ENCODE results near the gene TAC4. TPM values are rescaled to one million over a fixed set of nuclear protein-coding genes. Genes with fewer than 3 reads are reported as not detected.

TAC4 gene
- not detected in 5 replicates for total RNA-seq (2022; extraction: Qiagen RNA extraction; ENCODE audit: low read depth)

GRCh38 chr17:49848019-49848473 is at the start of gene TAC4:
TAC4 (minus strand) TSS chr17:49848069; CDS start chr17:49848017, 52 bp downstream.

GRCh38 chr17:49788478-49789242 is 59.2 kb downstream of the TAC4 start, which contains the start of gene KAT7:
KAT7 (plus strand) TSS chr17:49788681; CDS start chr17:49788835, 154 bp downstream.

Other genes starting within 250 kb of the TAC4 start
- 38.1 to 44.1 TPM (median 40.3 TPM) in 5 replicates for gene SPOP, start 170.0 kb downstream of the TAC4 start, total RNA-seq (2022; extraction: Qiagen RNA extraction; ENCODE audit: low read depth)
- 82.4 to 108 TPM (median 99.5 TPM) in 5 replicates for gene SLC35B1, start 140.1 kb downstream of the TAC4 start, total RNA-seq (2022; extraction: Qiagen RNA extraction; ENCODE audit: low read depth)
- 0.94 to 1.4 TPM (median 1.0 TPM) in 5 replicates for gene FAM117A, start 83.9 kb downstream of the TAC4 start, total RNA-seq (2022; extraction: Qiagen RNA extraction; ENCODE audit: low read depth)
- 28.4 to 32.8 TPM (median 29.6 TPM) in 5 replicates for gene KAT7, start 59.4 kb downstream of the TAC4 start, total RNA-seq (2022; extraction: Qiagen RNA extraction; ENCODE audit: low read depth)
- 1.4 to 3.2 TPM (median 2.6 TPM) in 5 replicates for gene DLX4, start 121.1 kb upstream of the TAC4 start, total RNA-seq (2022; extraction: Qiagen RNA extraction; ENCODE audit: low read depth)
- gene DLX3, start 147.2 kb upstream of the TAC4 start, total RNA-seq (2022; extraction: Qiagen RNA extraction; ENCODE audit: low read depth), result 0.14 to 0.23 TPM (median 0.19 TPM) in 5 replicates
- gene ITGA3, start 208.0 kb upstream of the TAC4 start, total RNA-seq (2022; extraction: Qiagen RNA extraction; ENCODE audit: low read depth), result 411 to 486 TPM (median 441 TPM) in 5 replicates
- 11.3 to 19.7 TPM (median 17.8 TPM) in 5 replicates for gene PDK2, start 247.3 kb upstream of the TAC4 start, total RNA-seq (2022; extraction: Qiagen RNA extraction; ENCODE audit: low read depth)